ENCODE results near the gene CSTB.
"Not testable (repeated sequence)": the region's sequence is repeated elsewhere in the genome, so short reads cannot be mapped to it uniquely, and the experiment has no call there.

CSTB gene, protein sequence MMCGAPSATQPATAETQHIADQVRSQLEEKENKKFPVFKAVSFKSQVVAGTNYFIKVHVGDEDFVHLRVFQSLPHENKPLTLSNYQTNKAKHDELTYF

DNA sequence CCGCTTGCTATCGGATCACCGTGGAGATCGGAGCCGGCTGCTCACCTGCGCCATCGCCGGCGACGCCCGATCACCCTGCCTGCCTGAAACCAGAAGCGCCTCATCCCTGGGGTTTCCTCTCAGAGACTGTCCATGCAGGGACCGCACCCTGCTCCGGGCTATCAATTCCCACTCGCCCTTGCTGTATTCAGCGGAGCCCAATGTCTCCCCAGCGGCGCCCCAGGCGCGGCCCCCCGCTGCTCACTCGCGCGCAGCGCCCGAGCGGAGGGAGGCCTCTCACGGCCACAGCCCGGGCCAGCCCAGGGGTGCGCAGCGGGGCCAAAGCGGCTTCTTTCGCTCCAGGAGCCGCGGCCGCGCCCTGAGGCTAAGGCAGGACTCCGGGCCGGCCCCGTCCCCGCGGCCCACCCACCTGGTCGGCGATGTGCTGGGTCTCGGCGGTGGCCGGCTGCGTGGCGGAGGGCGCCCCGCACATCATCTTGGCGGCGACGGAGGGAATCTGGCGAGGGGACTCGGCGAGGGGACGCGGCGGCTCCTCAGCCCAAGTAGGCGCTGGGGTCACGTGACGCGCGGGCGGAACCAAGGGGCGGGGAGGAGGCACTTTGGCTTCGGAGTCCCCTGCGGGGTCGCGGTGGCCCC is at the start of gene CSTB:
TSS of gene CSTB (minus strand) at position 514 of the 636 bp plus-strand sequence. CDS start at position 475, 39 bp downstream.
- peak; percentile 85 for DNase-seq

DNA sequence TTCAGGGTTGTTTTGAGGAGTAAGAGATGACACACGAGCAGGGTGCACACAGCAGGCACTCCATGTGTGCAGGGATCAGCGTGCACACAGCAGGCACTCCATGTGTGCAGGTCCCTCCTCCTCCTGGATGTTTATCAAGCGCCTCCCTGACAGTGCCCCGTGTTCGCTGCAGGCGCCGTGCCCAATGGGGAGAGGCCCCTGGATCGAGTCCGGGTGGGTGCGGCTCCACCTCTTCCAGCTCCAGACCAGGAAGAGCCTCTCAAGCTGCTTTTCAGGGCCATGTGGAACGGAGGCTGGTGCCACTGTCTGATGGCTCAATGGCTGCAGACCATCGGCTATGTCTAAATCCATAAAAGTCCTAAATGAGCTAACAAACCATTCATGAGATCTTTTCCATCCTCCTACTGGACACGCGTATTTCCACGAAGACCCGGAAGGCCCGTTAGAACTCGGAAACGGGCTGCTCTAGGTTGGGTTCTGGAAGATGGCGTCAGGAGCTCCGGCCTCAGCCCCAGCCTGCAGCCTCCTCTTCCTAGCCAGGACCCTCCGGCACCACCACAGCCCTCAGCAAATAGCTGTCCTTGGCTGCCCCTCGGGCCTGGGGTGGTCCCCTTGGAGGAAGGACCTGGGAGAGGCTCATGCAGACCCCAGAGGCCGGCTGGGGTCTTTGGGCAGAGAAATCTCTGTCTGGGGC is 49.3 kb upstream of the CSTB start:
- no peak for DNase-seq

DNA sequence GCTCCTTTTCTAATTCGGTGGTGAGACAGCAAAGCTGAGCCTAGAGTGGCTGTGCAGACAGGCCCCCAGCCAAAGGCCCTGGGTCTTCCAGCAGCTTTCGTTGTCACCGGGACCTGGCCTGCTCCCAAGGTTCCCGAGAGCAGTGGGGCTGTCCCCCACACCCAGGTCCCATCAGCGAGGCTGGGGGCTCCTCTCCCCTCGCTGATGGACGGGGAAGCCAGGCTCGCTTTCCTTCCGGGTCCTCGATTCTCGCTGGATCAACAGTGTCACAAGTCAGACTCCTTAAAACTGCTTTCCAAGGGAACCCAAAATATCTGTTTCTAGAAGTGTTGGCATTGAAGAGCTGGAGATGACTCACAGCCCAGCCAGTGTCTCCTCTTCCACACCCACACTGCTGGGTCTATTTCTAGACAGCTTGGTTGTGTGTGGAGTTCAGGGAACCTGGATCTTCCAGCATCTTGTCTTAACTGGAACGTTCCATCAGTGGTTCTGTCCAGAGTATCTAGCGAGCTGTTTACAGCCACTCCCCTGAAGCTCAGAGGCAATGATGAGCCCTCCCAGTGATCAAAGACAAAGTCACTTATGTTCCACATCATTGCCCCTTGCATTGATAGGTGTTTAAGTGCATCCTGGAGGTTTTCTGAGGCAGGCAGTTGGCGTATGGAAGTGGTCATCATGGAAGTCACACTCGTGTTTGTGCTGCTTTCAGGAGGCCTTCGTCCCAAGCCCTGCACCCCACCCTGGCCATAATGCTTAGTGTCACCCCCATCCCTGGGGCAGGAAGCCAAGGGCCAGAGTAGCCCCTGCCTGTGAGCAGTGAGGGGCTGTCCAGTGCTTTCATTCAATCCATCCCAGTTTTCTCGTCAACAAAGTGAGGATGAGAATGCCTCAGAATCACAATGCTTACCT is 48.5 kb upstream of the CSTB start:
- no peak for DNase-seq

DNA sequence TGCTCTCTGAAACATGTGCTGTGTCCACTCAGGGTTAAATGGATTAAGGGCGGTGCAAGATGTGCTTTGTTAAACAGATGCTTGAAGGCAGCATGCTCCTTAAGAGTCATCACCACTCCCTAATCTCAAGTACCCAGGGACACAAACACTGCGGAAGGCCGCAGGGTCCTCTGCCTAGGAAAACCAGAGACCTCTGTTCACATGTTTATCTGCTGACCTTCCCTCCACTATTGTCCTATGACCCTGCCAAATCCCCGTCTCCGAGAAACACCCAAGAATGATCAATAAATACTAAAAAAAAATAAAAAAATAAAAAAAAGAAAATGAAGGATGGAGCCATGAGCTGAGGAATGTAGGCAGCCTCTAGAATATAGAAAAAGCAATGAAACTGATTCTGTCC is 46.6 kb upstream of the CSTB start:
- DNase-seq, result not testable (repeated sequence)

DNA sequence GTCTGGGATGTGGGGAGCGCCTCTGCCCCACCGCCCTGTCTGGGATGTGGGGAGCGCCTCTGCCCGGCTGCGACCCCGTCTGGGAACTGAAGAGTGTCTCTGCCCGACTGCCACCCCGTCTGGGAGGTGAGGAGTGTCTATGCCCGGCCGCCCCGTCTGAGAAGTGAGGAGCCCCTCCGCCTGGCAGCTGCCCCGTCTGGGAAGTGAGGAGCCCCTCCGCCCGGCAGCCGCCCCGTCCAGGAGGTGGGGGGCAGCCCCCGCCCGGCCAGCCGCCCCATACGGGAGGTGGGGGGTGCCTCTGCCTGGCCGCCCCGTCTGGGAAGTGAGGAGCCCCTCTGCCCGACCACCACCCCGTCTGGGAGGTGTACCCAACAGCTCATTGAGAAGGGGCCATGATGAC is 46.1 kb upstream of the CSTB start:
- DNase-seq, result not testable (repeated sequence)

DNA sequence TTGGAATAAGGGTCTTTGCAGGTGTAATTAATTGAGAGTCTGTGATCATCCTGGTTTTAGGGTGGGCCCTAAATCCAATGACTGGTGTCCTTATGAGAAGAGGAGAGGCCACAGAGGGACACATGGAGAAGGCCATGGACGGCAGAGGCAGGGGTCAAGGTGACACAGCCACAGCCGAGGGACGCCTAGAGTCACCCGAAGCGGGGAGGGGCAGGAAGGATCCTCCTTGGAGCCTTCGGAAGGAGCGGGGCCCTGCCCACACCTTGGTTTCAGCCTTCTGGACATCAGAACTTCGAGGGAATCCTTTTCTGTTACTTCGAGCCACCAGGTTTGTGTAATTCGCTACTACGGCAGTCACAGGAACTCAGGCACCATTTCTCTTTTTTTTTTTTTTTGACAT is 44.4 kb upstream of the CSTB start:
- no peak for DNase-seq

DNA sequence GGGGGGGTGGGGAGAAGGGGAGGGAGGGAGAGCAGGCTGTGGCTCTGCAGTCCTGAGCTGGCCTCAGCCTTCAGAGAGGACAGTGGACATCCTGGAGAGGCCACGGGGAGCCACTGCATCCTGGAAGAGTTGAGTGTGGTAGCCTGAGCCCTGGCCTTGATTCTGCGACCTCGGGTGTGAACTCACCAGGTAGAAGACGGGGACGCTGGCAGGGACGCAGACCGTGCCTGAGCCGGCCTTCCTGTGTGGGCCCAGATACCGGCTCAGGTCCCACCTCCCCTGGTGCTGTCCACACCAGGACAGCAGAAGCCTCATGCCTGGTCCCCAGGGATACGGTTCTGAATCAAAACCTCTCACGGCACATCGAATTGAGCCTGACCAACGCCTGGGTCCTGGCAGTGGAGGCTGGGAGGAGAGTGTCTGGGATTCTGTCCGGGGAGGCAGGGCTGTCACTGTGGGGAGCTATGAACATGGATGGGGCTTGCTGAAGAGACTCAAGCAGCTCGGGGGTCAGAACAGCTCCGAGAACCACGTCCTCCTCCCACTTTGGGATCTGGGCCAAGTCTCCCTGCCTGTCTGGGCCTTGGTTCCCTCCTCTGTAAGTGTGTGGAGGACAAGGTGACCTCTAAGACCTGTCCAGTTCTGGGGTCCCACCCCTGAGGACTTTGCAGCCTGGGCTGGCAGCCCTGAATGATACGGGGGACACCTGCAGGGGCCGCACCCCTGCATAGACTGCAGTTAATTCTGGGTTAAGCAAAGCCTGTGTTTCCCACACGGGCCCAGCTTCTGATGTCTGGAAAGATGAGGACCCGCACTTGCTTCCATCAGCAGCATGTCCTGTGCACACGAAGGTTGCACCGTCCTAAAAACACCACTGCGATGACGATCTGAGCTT is 43.6 kb upstream of the CSTB start:
- DNase-seq, result no peak

DNA sequence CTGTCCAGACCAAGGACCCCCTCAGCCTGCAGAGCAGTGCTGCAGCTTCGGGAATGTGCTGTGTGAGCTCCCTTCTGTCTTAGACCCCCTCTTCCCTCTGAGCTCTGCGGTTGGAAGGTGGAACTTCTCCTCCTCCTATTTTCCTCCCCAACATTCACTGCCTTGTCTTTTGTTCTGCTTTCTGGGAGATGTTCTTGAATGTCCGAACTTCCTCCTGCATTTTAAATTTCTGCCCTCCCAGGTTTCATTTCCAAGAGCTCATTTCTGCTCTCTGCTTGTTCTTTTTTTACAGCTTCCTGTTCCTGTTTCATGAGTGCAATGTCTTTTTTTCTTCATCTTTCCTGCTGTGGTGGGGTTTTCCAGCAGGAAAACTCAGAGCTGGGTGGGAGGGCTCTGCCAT is 42.6 kb upstream of the CSTB start:
- DNase-seq, result no peak

DNA sequence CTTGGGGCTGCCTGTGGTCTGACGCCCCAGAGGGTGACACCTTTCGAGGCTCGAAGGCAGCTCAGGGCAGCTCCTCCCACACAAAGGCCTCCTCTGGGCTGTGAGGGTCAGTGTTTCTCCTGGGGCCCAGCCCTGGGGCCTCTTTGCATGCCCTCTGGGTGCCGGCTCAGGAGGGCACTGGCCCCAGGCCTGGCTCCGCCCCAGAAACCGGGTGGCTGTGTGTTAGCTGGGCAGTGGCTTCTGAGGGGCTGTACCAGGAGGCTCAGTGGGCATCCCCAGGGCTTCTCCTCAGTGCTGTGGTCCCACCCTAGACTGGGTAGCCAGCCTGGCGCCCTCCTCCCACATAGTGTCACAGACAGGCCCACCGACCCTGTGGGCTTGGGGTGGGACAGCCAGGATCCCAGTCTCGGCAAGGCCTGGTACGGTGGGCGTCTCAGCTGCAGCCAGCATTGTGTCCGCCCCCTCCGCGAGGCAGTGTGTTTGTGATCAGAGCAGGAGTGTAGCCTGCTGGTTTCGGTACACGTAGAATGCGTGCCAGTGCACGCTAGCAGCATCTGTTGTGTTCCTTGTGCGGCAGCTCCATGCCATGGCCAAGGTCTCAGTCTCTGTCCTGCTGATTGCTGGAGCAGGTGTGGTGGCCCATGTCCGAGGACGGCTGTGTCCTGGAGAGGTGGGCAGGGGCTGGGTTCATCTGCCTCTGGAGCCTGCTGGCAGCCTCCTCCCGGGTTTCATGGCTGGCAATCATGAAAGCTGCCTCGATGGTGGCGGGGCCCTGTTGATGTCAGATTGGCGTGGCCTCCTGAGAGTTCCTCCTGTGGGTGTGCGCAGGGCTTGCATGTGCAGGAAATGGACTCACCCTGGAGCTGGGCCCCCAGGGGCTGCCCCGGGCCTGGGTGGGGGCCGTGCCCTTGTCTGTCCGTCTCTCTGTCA is 41.3 kb upstream of the CSTB start:
- DNase-seq, result no peak

DNA sequence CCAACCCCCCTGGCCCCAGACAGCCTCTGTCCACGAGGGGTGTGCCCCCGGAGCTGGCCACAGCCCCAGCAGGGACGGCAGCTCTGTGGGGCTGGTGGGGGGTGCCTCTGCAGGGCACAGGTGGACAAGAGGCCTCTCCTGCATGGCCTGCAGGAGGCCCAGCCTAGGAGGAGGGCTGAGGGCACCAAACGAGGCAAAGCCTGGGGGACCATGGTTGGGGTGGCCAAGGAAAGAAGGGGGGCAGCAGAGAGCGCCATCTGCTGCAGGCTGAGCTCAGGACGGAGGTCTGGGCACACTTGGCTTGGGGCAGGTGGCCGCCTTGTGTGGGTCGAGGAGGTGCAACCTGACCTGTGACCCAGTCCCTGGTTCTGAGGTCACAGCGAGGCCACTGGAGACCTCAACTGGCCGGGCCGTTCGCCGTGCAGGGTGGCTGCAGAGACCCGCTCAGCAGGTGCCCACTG is 40.5 kb upstream of the CSTB start:
- no peak for DNase-seq

DNA sequence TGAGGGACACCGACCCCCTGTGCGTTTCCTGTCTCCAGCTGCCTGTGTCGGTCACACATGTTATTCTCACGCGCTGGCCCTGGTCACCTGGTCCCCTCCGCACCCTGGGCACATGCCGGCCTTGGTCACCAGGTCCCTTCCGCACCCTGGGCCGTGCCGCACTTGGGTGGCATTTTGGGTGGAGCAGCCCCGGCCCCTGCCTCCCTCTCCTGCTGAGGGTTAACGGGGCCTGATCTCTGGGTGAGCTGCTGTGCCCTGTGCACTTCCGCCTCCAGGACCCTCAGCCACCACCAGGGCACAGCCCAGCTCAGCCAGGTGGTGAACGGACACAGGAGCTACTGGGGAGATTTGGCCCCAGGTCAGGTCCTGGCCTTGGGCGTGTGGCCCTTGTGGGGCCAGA is 39.9 kb upstream of the CSTB start:
- DNase-seq, result no peak

DNA sequence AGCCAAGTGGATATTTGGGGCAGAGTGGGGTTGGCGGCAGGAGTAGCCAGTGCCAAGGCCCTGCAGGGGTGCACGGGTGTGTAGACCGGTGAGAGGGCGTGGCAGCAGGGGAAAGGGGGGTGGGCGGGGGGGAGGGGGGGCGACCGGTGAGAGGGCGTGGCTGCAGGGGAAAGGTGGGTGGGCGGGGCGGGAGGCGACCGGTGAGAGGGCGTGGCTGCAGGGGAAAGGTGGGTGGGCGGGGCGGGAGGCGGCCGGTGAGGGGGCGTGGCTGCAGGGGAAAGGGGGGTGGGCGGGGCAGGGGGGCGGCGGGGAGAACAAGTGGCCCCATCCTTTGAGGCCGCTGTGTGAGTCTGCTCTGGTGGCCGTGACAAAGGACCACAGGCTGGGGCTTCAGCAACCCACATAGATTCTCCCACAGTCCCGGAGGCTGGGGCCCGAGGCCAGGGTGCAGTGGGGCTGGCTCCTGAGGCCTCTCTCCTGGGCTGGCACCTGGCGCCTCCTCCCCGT is 39.1 kb upstream of the CSTB start:
- no peak for DNase-seq

DNA sequence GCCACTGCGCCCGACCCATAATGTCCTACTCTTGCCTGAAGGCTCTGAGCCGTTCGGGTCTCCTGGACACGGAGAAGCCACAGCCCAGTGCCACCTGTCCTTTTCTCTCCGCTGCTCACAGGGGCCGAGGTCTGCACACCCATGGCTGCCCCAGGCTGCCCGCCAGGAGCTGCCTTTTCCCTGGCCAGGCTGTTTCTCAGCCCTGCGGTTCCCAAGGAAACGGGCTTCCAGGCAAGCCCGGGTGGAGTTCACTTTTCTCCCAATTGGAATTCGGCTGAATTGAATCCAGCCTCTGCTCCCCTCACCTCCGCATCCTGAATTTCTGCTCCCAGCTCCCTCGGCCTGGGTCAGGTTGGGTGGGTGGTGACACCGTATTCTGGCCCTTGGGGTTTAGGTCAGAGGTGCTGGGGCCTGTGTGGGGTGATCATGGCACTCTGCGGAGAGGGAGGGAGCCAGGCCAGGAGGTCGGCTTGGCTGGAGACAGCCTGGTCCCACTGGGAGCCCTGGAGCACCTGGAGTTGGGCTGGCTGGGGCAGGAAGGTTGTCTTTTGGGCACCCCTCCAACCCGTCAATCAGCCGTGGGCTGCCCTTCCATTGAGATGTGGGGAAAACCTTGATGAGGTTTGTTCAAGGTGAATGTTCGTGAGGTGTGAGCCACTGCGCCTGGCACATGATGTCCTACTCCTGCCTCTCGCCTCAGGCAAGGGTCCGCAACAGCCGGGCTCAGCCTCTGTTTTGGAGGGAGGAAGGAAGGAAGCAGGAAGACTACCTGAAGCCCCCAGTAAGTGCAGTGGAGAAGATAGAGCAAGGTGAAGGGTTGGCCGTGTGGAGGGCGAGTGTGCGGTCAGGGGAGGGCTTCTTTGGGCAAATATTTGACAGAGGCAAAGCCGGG is 38.4 kb upstream of the CSTB start:
- DNase-seq, result no peak

DNA sequence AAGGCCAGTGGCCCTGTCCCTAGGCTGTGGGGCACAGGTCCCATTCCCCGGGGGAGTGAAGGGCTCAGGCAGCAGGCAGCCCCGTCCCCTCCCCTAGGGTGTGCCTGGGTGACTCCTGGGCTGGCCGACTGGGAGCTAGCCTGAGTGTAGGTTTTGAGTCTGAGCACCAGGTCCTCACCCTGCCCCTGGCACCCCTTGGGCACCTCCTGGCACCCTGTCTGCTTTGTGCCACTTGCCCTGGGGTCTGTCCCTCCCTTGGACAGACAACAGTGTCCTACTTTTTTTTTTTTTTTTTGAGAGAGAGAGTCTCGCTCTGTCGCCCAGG is 37.5 kb upstream of the CSTB start:
- DNase-seq, result no peak

DNA sequence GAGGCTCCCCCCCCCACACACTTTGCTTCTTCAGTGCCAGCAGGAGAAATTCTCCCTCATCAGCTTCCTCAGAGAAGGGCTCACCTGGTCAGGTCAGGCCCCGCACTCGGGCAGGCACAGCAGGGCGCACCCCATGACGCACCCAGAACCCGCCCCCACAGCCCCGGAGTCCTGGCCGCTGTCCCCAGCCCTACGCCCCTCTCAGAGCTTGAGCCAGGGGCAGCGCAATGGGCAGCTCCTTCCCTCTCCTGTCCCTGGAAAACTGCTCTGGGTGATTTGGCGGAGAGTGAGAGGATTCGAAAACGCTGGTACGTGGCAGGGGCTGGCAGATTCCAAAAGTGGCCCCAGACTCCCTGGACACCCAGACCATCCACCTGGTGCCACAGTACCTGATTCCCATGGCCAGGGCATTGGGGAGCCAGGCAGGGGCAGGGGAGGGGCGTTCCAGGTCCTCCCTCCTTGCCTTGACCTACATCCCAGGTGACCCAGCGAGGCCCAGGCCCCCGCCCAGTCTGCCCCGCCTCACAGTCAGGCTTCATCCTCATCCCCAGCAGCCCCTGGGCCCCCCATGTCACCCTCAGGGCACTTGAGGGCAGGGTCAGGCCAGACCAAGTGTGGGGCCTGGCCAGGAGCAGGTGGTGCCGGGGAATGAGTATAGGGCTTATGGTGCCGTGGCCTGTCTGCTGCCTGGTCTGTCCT is 37.0 kb upstream of the CSTB start:
- DNase-seq, result no peak

DNA sequence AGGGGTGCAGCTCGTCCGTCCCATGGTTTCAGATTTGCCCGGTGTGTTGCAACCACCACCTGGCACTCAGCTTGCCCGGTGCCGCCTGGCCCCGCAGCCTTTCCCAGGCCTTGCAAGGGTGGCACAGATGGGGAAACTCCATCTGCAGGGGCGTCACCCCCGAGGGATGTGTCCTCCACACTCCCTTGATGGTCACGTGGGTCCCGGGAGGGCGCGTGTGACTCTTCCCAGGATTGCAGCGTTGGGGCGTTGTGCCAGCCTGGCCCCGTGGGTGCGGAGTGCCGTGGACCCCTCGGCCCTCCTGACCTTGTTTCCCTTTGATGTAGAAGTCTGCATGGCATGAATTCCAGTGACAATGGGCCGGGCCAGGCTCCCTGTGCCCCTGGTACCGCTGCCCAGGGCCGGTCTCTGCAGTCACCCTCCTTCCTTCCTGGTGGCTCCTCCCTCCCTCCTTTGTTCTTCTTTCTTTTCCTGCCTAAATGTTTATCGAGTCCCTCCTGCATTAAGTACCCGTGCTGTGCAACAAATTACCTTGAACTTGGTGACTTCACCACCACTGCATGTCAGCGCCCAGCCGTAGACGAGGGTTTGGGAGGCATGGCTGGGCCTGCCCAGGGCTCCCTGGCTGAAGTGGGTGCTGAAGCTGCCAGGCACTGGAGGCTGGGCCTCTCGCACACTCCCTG is 36.2 kb upstream of the CSTB start:
- DNase-seq, result no peak

DNA sequence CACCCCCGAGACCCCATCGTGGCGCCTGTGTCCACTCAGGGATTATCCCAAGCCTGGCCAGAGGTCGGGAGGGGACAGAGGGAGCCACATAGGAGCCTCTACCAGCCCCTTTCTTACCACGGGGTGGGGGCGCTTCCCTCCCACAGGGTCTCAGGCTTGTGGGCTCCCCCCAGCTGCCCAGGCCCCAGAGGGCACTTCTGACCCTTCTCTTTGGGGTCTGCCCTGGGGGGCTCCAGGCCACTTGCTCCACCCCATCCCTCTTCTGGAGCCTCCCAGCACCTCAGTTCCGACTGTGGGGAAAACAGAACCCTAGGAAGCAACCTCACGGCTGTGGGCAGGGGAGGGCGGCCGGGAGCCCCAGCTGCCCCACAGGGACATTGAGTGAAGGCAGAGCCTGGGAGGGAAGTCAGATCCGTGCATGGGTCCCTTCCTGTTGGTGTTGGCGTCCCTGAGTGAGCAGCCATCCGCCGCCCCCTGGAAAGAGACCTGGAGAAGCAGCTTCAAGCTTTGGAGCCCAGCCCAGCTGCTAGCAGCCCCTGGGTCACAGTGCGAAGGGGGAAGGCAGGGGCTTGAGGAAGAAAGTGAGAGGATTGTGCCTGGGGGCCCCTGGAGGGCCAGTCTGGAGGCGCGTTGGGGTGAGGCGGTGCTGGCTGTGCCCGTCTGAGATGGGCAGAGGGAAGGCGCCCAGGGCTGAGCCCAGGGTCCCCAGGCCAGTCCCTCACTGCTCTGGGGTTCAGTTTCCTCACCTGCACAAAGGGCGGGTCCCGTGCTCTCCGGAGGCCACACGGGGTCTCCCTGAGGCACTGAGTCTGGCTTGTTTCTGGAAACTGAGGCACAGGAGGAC is 35.4 kb upstream of the CSTB start:
- no peak for DNase-seq

Data from activated CD4-positive, alpha-beta T cell treated with anti-CD3 and anti-CD28 coated beads for 48 hours (primary cell).